ENCODE measurements around the gene MTERF1.

Gene MTERF1, protein sequence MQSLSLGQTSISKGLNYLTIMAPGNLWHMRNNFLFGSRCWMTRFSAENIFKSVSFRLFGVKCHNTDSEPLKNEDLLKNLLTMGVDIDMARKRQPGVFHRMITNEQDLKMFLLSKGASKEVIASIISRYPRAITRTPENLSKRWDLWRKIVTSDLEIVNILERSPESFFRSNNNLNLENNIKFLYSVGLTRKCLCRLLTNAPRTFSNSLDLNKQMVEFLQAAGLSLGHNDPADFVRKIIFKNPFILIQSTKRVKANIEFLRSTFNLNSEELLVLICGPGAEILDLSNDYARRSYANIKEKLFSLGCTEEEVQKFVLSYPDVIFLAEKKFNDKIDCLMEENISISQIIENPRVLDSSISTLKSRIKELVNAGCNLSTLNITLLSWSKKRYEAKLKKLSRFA

DNA sequence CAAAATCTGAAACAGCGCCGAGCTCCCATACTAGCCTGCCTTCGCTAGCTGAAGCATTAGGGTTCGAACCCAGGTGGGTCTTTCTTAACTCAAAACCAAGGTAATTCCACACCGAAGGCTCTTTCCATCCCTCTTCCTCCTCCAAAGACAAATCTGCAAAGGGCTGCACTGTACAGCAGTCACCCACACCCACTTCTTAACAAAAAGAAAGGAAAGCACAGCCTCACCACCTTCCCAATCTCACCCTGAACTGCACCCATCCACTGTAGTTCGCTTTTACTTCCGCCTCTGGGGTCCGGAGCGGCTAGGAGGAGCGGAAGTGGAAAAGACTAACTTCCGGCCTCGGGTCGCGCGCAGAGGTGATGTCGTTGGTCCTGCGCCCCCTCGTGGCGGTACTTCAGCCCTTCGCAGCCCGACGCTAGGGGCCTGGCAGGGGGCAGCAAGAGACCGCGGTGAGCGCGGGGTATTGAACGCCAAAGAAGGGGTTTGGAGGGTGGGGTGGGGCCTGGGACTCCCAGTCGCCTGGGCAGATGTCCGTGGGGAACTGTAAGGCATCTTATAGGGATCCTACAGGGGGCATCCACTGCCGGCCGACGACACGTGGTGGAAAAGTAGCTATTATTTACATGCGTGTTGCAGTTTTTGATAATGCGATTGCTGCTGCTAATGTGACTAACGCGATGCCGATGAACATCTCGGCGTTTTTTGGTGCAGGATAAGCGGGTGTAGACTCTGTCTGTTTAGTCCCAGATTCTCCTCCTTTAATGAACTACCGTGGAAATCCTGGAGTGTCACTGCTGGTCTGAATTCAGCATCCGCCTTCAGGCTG lies at the start of gene MTERF1:
Gene MTERF1, minus strand, starts transcription at position 290 of the 829 bp plus-strand sequence. CDS start 619 bp downstream, outside the sequence.
- H3K4me3 ChIP-seq (ENCODE audit: low read depth, low read length), result peak within 1 kb of the TSS; percentile 88
- peak; percentile 88 for DNase-seq
- in situ Hi-C loops (cut with HindIII; ENCODE audit: low pct_ligation_motif_present, low sequenced_read_pairs), result no loop called here
- peak within 1 kb of the TSS; percentile 43 for H3K27ac ChIP-seq
- TF ChIP-seq, protein P1, sequence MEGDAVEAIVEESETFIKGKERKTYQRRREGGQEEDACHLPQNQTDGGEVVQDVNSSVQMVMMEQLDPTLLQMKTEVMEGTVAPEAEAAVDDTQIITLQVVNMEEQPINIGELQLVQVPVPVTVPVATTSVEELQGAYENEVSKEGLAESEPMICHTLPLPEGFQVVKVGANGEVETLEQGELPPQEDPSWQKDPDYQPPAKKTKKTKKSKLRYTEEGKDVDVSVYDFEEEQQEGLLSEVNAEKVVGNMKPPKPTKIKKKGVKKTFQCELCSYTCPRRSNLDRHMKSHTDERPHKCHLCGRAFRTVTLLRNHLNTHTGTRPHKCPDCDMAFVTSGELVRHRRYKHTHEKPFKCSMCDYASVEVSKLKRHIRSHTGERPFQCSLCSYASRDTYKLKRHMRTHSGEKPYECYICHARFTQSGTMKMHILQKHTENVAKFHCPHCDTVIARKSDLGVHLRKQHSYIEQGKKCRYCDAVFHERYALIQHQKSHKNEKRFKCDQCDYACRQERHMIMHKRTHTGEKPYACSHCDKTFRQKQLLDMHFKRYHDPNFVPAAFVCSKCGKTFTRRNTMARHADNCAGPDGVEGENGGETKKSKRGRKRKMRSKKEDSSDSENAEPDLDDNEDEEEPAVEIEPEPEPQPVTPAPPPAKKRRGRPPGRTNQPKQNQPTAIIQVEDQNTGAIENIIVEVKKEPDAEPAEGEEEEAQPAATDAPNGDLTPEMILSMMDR (IDR thresholded peaks at IDR 0.05; ENCODE audit: low read depth, low read length, missing control alignments), result peak; percentile 100
- H3K27me3 ChIP-seq (replicated peaks), result no peaks in the 10 kb centered on the region
- no peaks in the 10 kb centered on the region for H3K36me3 ChIP-seq (replicated peaks)

DNA sequence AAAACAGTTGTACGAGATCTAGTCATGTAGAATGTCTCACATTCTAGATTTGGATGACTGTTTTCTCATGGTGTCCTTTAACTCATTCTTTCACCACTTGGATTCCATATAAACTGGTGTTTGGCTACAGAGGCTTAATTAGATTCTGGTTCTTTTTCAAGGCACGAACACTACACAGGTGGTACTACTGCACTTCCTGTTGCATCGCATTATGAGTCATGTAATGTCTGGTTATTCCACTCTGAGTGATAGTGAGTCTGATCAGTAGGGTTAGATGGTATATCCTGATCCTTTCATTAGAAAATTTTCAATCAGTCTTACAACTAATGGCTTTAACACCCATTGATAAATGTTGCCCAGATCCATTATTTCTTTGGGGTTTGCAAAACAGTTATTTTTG lies 49.0 kb upstream of the MTERF1 start:
- Histone ChIP-seq H3K36me3 (replicated peaks) (no peaks in the 10 kb centered on the region), H3K27me3 (replicated peaks) (no peaks in the 10 kb centered on the region), H3K27ac (no peak overlapping the region), H3K4me3 (ENCODE audit: low read depth, low read length) (no peak overlapping the region)
- in situ Hi-C loops (cut with HindIII; ENCODE audit: low pct_ligation_motif_present, low sequenced_read_pairs), result no loop called here
- no peak for DNase-seq
- TF ChIP-seq, protein P1 (IDR thresholded peaks at IDR 0.05; ENCODE audit: low read depth, low read length, missing control alignments), result no peak

DNA sequence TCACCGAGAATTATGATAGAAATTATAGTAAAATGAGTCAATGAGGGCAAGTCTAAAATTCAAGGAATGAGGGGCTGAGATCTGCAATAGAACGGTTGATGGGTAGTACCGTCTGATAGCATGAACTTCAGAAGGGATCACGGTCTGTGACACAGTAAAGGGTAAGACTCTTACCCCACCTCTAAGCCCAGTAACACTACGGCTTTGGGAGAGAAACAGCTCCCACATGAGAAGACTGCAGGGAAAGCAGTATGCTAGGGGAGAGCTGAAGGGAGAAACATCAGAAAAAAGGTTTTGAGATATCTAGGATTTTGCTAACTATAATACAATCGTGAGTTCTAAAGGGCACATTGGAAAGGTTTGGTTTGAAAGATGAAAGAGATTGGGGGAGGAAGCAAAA lies 47.4 kb upstream of the MTERF1 start:
- Histone ChIP-seq H3K27me3 (replicated peaks) (no peaks in the 10 kb centered on the region), H3K36me3 (replicated peaks) (no peaks in the 10 kb centered on the region), H3K4me3 (ENCODE audit: low read depth, low read length) (no peak overlapping the region), H3K27ac (no peak overlapping the region)
- TF ChIP-seq, protein P1 (IDR thresholded peaks at IDR 0.05; ENCODE audit: low read depth, low read length, missing control alignments), result no peak
- in situ Hi-C loops (cut with HindIII; ENCODE audit: low pct_ligation_motif_present, low sequenced_read_pairs), result no loop called here
- no peak for DNase-seq

DNA sequence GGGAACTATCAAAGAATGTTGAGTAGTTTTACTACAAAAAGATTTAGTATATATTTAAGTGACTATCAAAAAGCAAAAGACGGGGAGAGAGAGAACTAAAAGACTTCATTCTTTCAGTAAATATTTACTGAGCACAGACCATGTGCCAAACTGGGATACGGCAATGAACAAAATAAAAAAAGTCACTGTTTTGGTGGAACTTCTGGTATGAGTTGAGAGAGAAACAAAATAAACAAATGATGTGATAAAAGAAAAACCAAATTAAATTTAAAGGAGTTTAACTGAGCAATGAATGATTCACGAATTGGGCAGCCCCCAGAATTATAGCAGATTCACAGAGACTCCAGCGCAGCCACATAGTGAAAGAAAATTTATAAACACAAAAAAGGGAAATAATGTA lies 42.4 kb upstream of the MTERF1 start:
- Histone ChIP-seq H3K27me3 (replicated peaks) (no peaks in the 10 kb centered on the region), H3K36me3 (replicated peaks) (no peaks in the 10 kb centered on the region), H3K27ac (no peak overlapping the region), H3K4me3 (ENCODE audit: low read depth, low read length) (no peak overlapping the region)
- TF ChIP-seq, protein P1 (IDR thresholded peaks at IDR 0.05; ENCODE audit: low read depth, low read length, missing control alignments), result no peak
- in situ Hi-C loops (cut with HindIII; ENCODE audit: low pct_ligation_motif_present, low sequenced_read_pairs), result no loop called here
- no peak for DNase-seq

DNA sequence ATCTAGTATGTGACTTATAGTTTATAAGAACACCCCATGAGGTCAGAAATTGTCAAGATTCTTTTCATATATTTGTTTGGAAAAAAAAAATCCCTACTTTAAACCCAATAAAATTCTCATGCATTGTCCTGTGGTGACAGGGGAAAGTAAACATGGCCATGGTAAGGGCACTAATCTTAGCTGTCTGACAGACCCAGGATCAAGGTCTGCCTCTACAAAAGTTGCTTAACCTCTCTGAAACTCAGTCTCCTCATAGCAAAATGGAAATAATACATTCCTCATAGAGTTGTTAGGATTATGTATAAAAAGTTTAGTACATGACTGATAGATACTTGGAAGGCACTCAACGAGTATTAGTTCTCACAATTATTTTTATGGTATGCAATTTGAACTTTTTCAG lies 37.9 kb upstream of the MTERF1 start:
- Histone ChIP-seq H3K4me3 (ENCODE audit: low read depth, low read length) (no peak overlapping the region), H3K27ac (no peak overlapping the region), H3K36me3 (replicated peaks) (no peaks in the 10 kb centered on the region), H3K27me3 (replicated peaks) (no peaks in the 10 kb centered on the region)
- in situ Hi-C loops (cut with HindIII; ENCODE audit: low pct_ligation_motif_present, low sequenced_read_pairs), result no loop called here
- TF ChIP-seq, protein P1 (IDR thresholded peaks at IDR 0.05; ENCODE audit: low read depth, low read length, missing control alignments), result no peak
- no peak for DNase-seq

Data from brain microvascular endothelial cell (primary cell).